ENCODE data around the gene LONRF2.

LONRF2 gene

GRCh38 chr2:100275200-100275589, 47.1 kb downstream of the LONRF2 start:
- H3K9me3 ChIP-seq (ENCODE audit: control insufficient read depth, insufficient read depth, low read length), result 0 out of 2 replicates have a peak, but pooled peaks cover 3% of the 10 kb centered on the region
- H3K9ac ChIP-seq (ENCODE audit: low read depth, low read length), result no peak overlapping the region
- H3K36me3 ChIP-seq (ENCODE audit: insufficient read depth, low read length), result no peaks in the 10 kb centered on the region
- H3K4me1 ChIP-seq (ENCODE audit: insufficient read depth, low read length), result peaks cover 9% of the 10 kb centered on the region; the same call in 1 of the 2 replicates

GRCh38 chr2:100274566-100275199, 47.6 kb downstream of the LONRF2 start:
- H3K4me1 ChIP-seq (ENCODE audit: insufficient read depth, low read length), result peaks cover 4% of the 10 kb centered on the region; the same call in 1 of the 2 replicates
- 0 out of 2 replicates have a peak, but pooled peaks cover 3% of the 10 kb centered on the region for H3K9me3 ChIP-seq (ENCODE audit: control insufficient read depth, insufficient read depth, low read length)
- H3K36me3 ChIP-seq (ENCODE audit: insufficient read depth, low read length), result no peaks in the 10 kb centered on the region
- no peak overlapping the region for H3K9ac ChIP-seq (ENCODE audit: low read depth, low read length)

GRCh38 chr2:100274076-100274475, 48.2 kb downstream of the LONRF2 start:
- H3K4me1 ChIP-seq (ENCODE audit: insufficient read depth, low read length), result peaks cover 4% of the 10 kb centered on the region; the same call in 1 of the 2 replicates
- 0 out of 2 replicates have a peak, but pooled peaks cover 3% of the 10 kb centered on the region for H3K9me3 ChIP-seq (ENCODE audit: control insufficient read depth, insufficient read depth, low read length)
- no peak overlapping the region for H3K9ac ChIP-seq (ENCODE audit: low read depth, low read length)
- H3K36me3 ChIP-seq (ENCODE audit: insufficient read depth, low read length), result no peaks in the 10 kb centered on the region

- H3K4me1 ChIP-seq (ENCODE audit: insufficient read depth, low read length), result peaks cover 4% of the 10 kb centered on the region; the same call in 1 of the 2 replicates
- H3K9me3 ChIP-seq (ENCODE audit: control insufficient read depth, insufficient read depth, low read length), result 0 out of 2 replicates have a peak, but pooled peaks cover 3% of the 10 kb centered on the region
- no peaks in the 10 kb centered on the region for H3K36me3 ChIP-seq (ENCODE audit: insufficient read depth, low read length)
- no peak overlapping the region for H3K9ac ChIP-seq (ENCODE audit: low read depth, low read length)
Observed at GRCh38 chr2:100273387-100273786, 48.9 kb downstream of the LONRF2 start.

GRCh38 chr2:100272841-100273329, 49.4 kb downstream of the LONRF2 start:
- H3K9ac ChIP-seq (ENCODE audit: low read depth, low read length), result no peak overlapping the region
- peaks cover 4% of the 10 kb centered on the region; the same call in 1 of the 2 replicates for H3K4me1 ChIP-seq (ENCODE audit: insufficient read depth, low read length)
- no peaks in the 10 kb centered on the region for H3K36me3 ChIP-seq (ENCODE audit: insufficient read depth, low read length)
- 0 out of 2 replicates have a peak, but pooled peaks cover 3% of the 10 kb centered on the region for H3K9me3 ChIP-seq (ENCODE audit: control insufficient read depth, insufficient read depth, low read length)

- Histone ChIP-seq H3K36me3 (ENCODE audit: insufficient read depth, low read length) (no peaks in the 10 kb centered on the region), H3K4me1 (ENCODE audit: insufficient read depth, low read length) (peaks cover 4% of the 10 kb centered on the region; the same call in 1 of the 2 replicates), H3K9ac (ENCODE audit: low read depth, low read length) (no peak overlapping the region), H3K9me3 (ENCODE audit: control insufficient read depth, insufficient read depth, low read length) (0 out of 2 replicates have a peak, but pooled peaks cover 3% of the 10 kb centered on the region)
Observed at GRCh38 chr2:100271210-100271609, 51.1 kb downstream of the LONRF2 start.

- no peak overlapping the region for H3K9ac ChIP-seq (ENCODE audit: low read depth, low read length)
- no peaks in the 10 kb centered on the region for H3K36me3 ChIP-seq (ENCODE audit: insufficient read depth, low read length)
- H3K9me3 ChIP-seq (ENCODE audit: control insufficient read depth, insufficient read depth, low read length), result 0 out of 2 replicates have a peak, but pooled peaks cover 3% of the 10 kb centered on the region
- peaks cover 4% of the 10 kb centered on the region; the same call in 1 of the 2 replicates for H3K4me1 ChIP-seq (ENCODE audit: insufficient read depth, low read length)
Observed at GRCh38 chr2:100270381-100271146, 51.7 kb downstream of the LONRF2 start.

GRCh38 chr2:100269889-100270288, 52.4 kb downstream of the LONRF2 start:
- Histone ChIP-seq H3K4me1 (ENCODE audit: insufficient read depth, low read length) (no peaks in the 10 kb centered on the region), H3K9me3 (ENCODE audit: control insufficient read depth, insufficient read depth, low read length) (0 out of 2 replicates have a peak, but pooled peaks cover 3% of the 10 kb centered on the region), H3K36me3 (ENCODE audit: insufficient read depth, low read length) (no peaks in the 10 kb centered on the region), H3K9ac (ENCODE audit: low read depth, low read length) (no peak overlapping the region)

- H3K9me3 ChIP-seq (ENCODE audit: control insufficient read depth, insufficient read depth, low read length), result 0 out of 2 replicates have a peak, but pooled peaks cover 3% of the 10 kb centered on the region
- H3K4me1 ChIP-seq (ENCODE audit: insufficient read depth, low read length), result no peaks in the 10 kb centered on the region
- no peaks in the 10 kb centered on the region for H3K36me3 ChIP-seq (ENCODE audit: insufficient read depth, low read length)
- no peak overlapping the region for H3K9ac ChIP-seq (ENCODE audit: low read depth, low read length)
Observed at GRCh38 chr2:100268986-100269385, 53.3 kb downstream of the LONRF2 start.

GRCh38 chr2:100267751-100268150, 54.5 kb downstream of the LONRF2 start:
- no peak overlapping the region for H3K9ac ChIP-seq (ENCODE audit: low read depth, low read length)
- H3K36me3 ChIP-seq (ENCODE audit: insufficient read depth, low read length), result no peaks in the 10 kb centered on the region
- H3K9me3 ChIP-seq (ENCODE audit: control insufficient read depth, insufficient read depth, low read length), result 0 out of 2 replicates have a peak, but pooled peaks cover 3% of the 10 kb centered on the region
- H3K4me1 ChIP-seq (ENCODE audit: insufficient read depth, low read length), result no peaks in the 10 kb centered on the region

- no peak overlapping the region for H3K9ac ChIP-seq (ENCODE audit: low read depth, low read length)
- H3K4me1 ChIP-seq (ENCODE audit: insufficient read depth, low read length), result no peaks in the 10 kb centered on the region
Observed at GRCh38 chr2:100266126-100266525, 56.2 kb downstream of the LONRF2 start.

GRCh38 chr2:100265226-100265625, 57.1 kb downstream of the LONRF2 start:
- H3K9ac ChIP-seq (ENCODE audit: low read depth, low read length), result no peak overlapping the region
- no peaks in the 10 kb centered on the region for H3K36me3 ChIP-seq (ENCODE audit: insufficient read depth, low read length)
- H3K9me3 ChIP-seq (ENCODE audit: control insufficient read depth, insufficient read depth, low read length), result no peaks in the 10 kb centered on the region
- H3K4me1 ChIP-seq (ENCODE audit: insufficient read depth, low read length), result no peaks in the 10 kb centered on the region

More at GRCh38 chr2:100266126-100266525, 56.2 kb downstream of the LONRF2 start:
- Histone ChIP-seq H3K36me3 (ENCODE audit: insufficient read depth, low read length) (no peaks in the 10 kb centered on the region), H3K9me3 (ENCODE audit: control insufficient read depth, insufficient read depth, low read length) (0 out of 2 replicates have a peak, but pooled peaks cover 3% of the 10 kb centered on the region)

- Histone ChIP-seq H3K9ac (ENCODE audit: low read depth, low read length) (no peak overlapping the region), H3K4me1 (ENCODE audit: insufficient read depth, low read length) (no peaks in the 10 kb centered on the region), H3K36me3 (ENCODE audit: insufficient read depth, low read length) (no peaks in the 10 kb centered on the region), H3K9me3 (ENCODE audit: control insufficient read depth, insufficient read depth, low read length) (no peaks in the 10 kb centered on the region)
Observed at GRCh38 chr2:100264651-100265050, 57.6 kb downstream of the LONRF2 start.

GRCh38 chr2:100264121-100264520, 58.2 kb downstream of the LONRF2 start:
- H3K4me1 ChIP-seq (ENCODE audit: insufficient read depth, low read length), result no peaks in the 10 kb centered on the region
- H3K9me3 ChIP-seq (ENCODE audit: control insufficient read depth, insufficient read depth, low read length), result no peaks in the 10 kb centered on the region
- H3K36me3 ChIP-seq (ENCODE audit: insufficient read depth, low read length), result no peaks in the 10 kb centered on the region
- H3K9ac ChIP-seq (ENCODE audit: low read depth, low read length), result no peak overlapping the region

Measured in ES-I3 (cell line).